ENCODE measurements around the gene COLQ. TPM values are rescaled to one million over a fixed set of nuclear protein-coding genes. Genes with fewer than 3 reads are reported as not detected.
A peak's percentile ranks its signal among the peaks of the same experiment; 100 is the strongest.

Gene COLQ
- total and polyA plus RNA-seq, 12 donors: 0.60 to 7.7 (median 2.0) TPM; not detected in 1

GRCh38 chr3:15498431-15499214 is 22.9 kb downstream of the COLQ start:
- 82 to 93% (median 89%) methylated on average over 8 to 14 of the region's 14 CpGs for WGBS, 4 donors
- Histone ChIP-seq H3K27me3 (no peaks in the 10 kb centered on the region), H3K36me3 (replicated peaks in 1 of 2) (no peaks in the 10 kb centered on the region), H3K9me3 (replicated peaks in 1 of 3) (no peaks in the 10 kb centered on the region), H3K4me3 (no peak overlapping the region), H3K27ac (no peak overlapping the region), H3K4me1 (replicated peaks in 1 of 2) (peaks cover 12 to 23% of the 10 kb centered on the region in 2 donors)
- intact Hi-C loops (cut with DNase I): no loop called here
- DNase-seq: no peak
- TF ChIP-seq POLR2A (IDR thresholded peaks at IDR 0.05) (no peak), CTCF (IDR thresholded peaks at IDR 0.05) (no peak)

- DNase-seq: no peak
- H3K4me3 ChIP-seq: no peak overlapping the region
- H3K27ac ChIP-seq: no peak overlapping the region
- H3K27me3 ChIP-seq: no peaks in the 10 kb centered on the region
- intact Hi-C loops (cut with DNase I): no loop called here
- H3K4me1 ChIP-seq (replicated peaks in 1 of 2): peaks cover 12 to 23% of the 10 kb centered on the region in 2 donors
- H3K36me3 ChIP-seq (replicated peaks in 1 of 2): no peaks in the 10 kb centered on the region
- WGBS, 4 donors: 81 to 95% (median 91%) methylated on average over 4 of the region's 4 CpGs
- TF ChIP-seq POLR2A (IDR thresholded peaks at IDR 0.05) (no peak), CTCF (IDR thresholded peaks at IDR 0.05) (no peak)
- no peaks in the 10 kb centered on the region for H3K9me3 ChIP-seq (replicated peaks in 1 of 3)
These were observed 23.5 kb downstream of the COLQ start for GRCh38 chr3:15497964-15498363.

GRCh38 chr3:15496341-15496664 is 25.2 kb downstream of the COLQ start:
- intact Hi-C loops (cut with DNase I): no loop called here
- no peaks in the 10 kb centered on the region for H3K9me3 ChIP-seq (replicated peaks in 1 of 3)
- WGBS, 4 donors: 49 to 68% (median 57%) methylated on average over 4 to 8 of the region's 8 CpGs
- peaks cover 12 to 23% of the 10 kb centered on the region in 2 donors for H3K4me1 ChIP-seq (replicated peaks in 1 of 2)
- TF ChIP-seq CTCF (IDR thresholded peaks at IDR 0.05) (no peak), POLR2A (IDR thresholded peaks at IDR 0.05) (no peak)
- no peaks in the 10 kb centered on the region for H3K27me3 ChIP-seq
- DNase-seq: peak in 3 of 7 donors; percentile 14 to 35 (median 16)
- no peak overlapping the region for H3K4me3 ChIP-seq
- no peaks in the 10 kb centered on the region for H3K36me3 ChIP-seq (replicated peaks in 1 of 2)
- peak overlapping the region in 1 of 5 donors; percentile 40 for H3K27ac ChIP-seq

GRCh38 chr3:15495461-15496340 is 25.8 kb downstream of the COLQ start:
- Histone ChIP-seq H3K36me3 (replicated peaks in 1 of 2) (no peaks in the 10 kb centered on the region), H3K4me3 (no peak overlapping the region), H3K4me1 (replicated peaks in 1 of 2) (peaks cover 12 to 23% of the 10 kb centered on the region in 2 donors), H3K9me3 (replicated peaks in 1 of 3) (no peaks in the 10 kb centered on the region), H3K27me3 (no peaks in the 10 kb centered on the region), H3K27ac (peak overlapping the region in 2 of 5 donors; percentile 24 to 40)
- intact Hi-C loops (cut with DNase I): no loop called here
- WGBS, 4 donors: 44 to 60% (median 48%) methylated on average over 9 of the region's 9 CpGs
- TF ChIP-seq POLR2A (IDR thresholded peaks at IDR 0.05) (no peak), CTCF (IDR thresholded peaks at IDR 0.05) (no peak)
- DNase-seq: peak in 6 of 7 donors; percentile 46 to 69 (median 55)

Data from adrenal gland (tissue), 12 donors.